Keratinocyte (primary cell): ENCODE data around the gene GLI3.

Experiments used
- EZH2 ChIP-seq: IDR thresholded peaks from one replicate; pipeline ENCODE4 v1.6.1; 2012; ENCODE audit warnings: inconsistent platforms, mild to moderate bottlenecking, low read length, moderate library complexity
- TF ChIP-seq, protein P1 (sequence below), 3 experiments: IDR thresholded peaks in 1 of 3; conservative IDR thresholded peaks in 1 of 3; optimal IDR thresholded peaks in 1 of 3; 2 replicates in 2 of 3; 3 replicates in 1 of 3; pipeline versions ENCODE3 to v1.5.1; 2011; ENCODE audit warnings: low read length in 3 of 3, mild to moderate bottlenecking in 3 of 3, moderate library complexity in 2 of 3, control low read depth in 1 of 3, inconsistent platforms in 1 of 3; ENCODE audit not compliant: insufficient read depth in 2 of 3; ENCODE audit errors: extremely low read depth in 1 of 3

DNA sequence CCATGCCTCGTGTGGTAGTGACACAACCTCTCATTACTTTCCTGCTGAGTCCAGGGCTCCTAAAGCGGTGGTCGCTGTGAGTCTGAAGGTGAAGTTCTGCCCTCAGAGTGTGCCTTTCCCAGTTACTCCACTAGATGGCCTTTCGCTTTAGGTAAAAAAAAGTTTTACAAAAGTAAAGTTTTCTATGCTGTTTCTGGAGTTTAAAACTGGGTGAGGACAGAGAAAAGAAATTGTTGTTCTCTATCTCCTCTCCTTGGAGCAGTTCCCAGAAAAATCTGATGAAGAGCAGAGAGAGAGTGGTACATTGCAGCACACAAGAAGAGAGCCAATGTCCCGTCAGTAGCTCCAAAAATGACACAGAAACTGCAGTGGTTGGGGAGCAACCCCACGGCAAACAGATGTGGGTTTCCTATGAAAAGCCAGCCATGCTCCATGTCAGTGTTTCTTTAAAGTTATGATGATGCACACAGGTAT lies 257.1 kb downstream of the GLI3 start:
- no peak for TF ChIP-seq EZH2
- TF ChIP-seq, protein P1, sequence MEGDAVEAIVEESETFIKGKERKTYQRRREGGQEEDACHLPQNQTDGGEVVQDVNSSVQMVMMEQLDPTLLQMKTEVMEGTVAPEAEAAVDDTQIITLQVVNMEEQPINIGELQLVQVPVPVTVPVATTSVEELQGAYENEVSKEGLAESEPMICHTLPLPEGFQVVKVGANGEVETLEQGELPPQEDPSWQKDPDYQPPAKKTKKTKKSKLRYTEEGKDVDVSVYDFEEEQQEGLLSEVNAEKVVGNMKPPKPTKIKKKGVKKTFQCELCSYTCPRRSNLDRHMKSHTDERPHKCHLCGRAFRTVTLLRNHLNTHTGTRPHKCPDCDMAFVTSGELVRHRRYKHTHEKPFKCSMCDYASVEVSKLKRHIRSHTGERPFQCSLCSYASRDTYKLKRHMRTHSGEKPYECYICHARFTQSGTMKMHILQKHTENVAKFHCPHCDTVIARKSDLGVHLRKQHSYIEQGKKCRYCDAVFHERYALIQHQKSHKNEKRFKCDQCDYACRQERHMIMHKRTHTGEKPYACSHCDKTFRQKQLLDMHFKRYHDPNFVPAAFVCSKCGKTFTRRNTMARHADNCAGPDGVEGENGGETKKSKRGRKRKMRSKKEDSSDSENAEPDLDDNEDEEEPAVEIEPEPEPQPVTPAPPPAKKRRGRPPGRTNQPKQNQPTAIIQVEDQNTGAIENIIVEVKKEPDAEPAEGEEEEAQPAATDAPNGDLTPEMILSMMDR (optimal IDR thresholded peaks at IDR 0.05 in 1 of 3, IDR thresholded peaks at IDR 0.05 in 1 of 3, conservative IDR thresholded peaks at IDR 0.05 in 1 of 3; ENCODE audit: extremely low read depth in 1 of 3, insufficient read depth in 2 of 3, low read length in 3 of 3): peak; percentile 57 to 73 (median 71)
